OCI-LY1 (cell line): Measurements from ENCODE around the gene CCDC18.

ENCODE experiments used
- EZH2 ChIP-seq: fragments of 200-600 bp; sonication (generic), shearing (Covaris generic); IDR thresholded peaks from 2 replicates; pipeline ENCODE4 v1.8.0; 2017; ENCODE audit warnings: borderline replicate concordance, mixed run types, mild to moderate bottlenecking, antibody characterized with exemption, low read length, moderate library complexity, mixed read lengths
- TF ChIP-seq, protein P1 (sequence below): fragments of 200-600 bp; sonication (generic), shearing (Covaris generic); IDR thresholded peaks from 2 replicates; pipeline ENCODE4 v1.5.1; 2017; ENCODE audit warnings: mild to moderate bottlenecking, antibody characterized with exemption, low read length, moderate library complexity, mixed read lengths

DNA sequence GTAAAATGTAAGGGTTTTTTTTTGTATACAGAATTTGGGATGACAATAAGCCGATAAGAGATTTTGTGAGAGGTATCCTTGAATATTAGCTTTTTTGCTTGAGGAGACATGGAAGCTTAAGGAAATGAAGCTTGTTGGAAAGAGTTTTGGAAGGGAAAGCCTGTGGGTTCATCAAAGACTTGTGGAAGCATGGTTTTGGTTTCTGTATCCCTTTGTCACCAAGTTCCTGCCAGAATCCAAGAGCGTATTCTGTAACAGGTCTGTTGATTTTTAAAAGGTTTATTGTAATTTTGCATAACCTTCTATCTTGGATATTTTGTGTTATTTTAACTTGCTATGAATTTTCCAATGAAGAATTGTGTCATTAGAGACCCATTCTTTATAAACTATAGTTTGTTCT is 38.4 kb upstream of the CCDC18 start:
- TF ChIP-seq, protein P1, sequence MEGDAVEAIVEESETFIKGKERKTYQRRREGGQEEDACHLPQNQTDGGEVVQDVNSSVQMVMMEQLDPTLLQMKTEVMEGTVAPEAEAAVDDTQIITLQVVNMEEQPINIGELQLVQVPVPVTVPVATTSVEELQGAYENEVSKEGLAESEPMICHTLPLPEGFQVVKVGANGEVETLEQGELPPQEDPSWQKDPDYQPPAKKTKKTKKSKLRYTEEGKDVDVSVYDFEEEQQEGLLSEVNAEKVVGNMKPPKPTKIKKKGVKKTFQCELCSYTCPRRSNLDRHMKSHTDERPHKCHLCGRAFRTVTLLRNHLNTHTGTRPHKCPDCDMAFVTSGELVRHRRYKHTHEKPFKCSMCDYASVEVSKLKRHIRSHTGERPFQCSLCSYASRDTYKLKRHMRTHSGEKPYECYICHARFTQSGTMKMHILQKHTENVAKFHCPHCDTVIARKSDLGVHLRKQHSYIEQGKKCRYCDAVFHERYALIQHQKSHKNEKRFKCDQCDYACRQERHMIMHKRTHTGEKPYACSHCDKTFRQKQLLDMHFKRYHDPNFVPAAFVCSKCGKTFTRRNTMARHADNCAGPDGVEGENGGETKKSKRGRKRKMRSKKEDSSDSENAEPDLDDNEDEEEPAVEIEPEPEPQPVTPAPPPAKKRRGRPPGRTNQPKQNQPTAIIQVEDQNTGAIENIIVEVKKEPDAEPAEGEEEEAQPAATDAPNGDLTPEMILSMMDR = no peak
- no peak for TF ChIP-seq EZH2
